Hindlimb muscle (tissue), 1 donor: Measurements from ENCODE around the gene ABCA12. TPM values are rescaled to one million over a fixed set of nuclear protein-coding genes. Genes with fewer than 3 reads are reported as not detected.
"Not testable (repeated sequence)": the region's sequence is repeated elsewhere in the genome, so short reads cannot be mapped to it uniquely, and the experiment has no call there.

Experiments used
- DNase-seq: peaks from one replicate; pipeline ENCODE4 v3.0.0-alpha.2; 2013
- polyA plus RNA-seq: library from polyadenylated mRNA; unstranded; fragments of 120-200 nt; gene quantifications from one replicate; pipeline ENCODE4 v1.2.1, GENCODE V29; 2013; ENCODE audit not compliant: insufficient read length

The ABCA12 gene, protein sequence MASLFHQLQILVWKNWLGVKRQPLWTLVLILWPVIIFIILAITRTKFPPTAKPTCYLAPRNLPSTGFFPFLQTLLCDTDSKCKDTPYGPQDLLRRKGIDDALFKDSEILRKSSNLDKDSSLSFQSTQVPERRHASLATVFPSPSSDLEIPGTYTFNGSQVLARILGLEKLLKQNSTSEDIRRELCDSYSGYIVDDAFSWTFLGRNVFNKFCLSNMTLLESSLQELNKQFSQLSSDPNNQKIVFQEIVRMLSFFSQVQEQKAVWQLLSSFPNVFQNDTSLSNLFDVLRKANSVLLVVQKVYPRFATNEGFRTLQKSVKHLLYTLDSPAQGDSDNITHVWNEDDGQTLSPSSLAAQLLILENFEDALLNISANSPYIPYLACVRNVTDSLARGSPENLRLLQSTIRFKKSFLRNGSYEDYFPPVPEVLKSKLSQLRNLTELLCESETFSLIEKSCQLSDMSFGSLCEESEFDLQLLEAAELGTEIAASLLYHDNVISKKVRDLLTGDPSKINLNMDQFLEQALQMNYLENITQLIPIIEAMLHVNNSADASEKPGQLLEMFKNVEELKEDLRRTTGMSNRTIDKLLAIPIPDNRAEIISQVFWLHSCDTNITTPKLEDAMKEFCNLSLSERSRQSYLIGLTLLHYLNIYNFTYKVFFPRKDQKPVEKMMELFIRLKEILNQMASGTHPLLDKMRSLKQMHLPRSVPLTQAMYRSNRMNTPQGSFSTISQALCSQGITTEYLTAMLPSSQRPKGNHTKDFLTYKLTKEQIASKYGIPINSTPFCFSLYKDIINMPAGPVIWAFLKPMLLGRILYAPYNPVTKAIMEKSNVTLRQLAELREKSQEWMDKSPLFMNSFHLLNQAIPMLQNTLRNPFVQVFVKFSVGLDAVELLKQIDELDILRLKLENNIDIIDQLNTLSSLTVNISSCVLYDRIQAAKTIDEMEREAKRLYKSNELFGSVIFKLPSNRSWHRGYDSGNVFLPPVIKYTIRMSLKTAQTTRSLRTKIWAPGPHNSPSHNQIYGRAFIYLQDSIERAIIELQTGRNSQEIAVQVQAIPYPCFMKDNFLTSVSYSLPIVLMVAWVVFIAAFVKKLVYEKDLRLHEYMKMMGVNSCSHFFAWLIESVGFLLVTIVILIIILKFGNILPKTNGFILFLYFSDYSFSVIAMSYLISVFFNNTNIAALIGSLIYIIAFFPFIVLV (N-terminal part only)
- 0.14 TPM for polyA plus RNA-seq

DNA sequence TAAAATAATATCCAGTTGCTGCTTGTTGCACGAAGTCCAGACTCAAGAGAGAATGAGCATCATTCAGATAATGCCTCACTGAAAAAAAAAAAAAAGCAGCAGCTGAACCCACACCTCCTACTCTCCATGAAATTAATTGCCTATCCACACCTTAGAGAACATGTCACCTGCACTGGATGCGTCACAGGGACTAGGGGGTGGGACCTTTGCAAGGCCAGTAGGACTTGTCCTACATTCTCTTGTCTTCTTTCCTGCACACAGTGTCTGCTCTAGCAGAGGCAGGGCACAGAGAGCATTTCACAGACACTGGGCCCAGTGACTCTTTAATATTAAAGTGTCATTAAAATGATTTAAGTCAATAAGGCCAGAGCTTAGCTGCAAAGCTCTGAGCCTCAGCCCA is at the start of gene ABCA12:
Gene ABCA12, minus strand, starts transcription at position 148 of the 400 bp plus-strand sequence. CDS start 418 bp downstream, outside the sequence.
- no peak for DNase-seq

DNA sequence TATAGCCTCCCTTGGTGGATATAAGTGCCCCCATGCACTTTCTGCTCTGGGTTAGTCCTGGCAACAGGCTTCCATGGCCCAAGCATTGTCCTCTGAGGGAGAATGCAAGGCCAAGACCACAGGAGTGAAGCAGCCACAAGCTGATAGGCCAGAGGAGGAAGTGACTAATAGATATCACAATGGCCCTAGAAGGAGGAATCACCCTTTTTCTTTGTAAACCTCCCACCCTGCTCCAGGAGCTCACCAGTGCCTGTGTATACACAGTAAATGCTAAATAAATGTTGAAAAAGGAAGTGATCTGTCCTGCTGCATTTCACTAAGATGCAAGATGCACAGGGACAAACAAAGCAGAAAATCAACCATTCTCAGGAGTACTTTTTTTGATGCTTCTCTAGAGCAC is 49.7 kb upstream of the ABCA12 start:
- no peak for DNase-seq

DNA sequence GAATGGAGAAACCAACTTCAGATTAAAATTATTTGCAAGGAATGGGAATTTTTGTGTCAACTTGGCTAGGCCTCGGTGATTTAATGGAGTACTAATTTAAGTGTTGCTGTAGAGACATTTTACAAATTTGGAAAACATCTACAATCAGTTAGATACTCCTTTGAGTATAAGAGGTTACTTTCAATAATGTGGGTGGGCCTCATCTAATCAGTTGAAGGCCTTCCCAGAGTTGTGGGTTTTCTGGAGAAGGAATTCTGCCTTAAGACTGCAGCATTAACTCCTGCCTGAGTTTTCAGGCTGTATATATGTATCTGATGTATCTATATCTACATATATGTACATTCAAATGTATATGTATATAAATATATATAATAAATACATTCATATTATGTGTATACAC is 47.6 kb upstream of the ABCA12 start:
- DNase-seq = no peak

DNA sequence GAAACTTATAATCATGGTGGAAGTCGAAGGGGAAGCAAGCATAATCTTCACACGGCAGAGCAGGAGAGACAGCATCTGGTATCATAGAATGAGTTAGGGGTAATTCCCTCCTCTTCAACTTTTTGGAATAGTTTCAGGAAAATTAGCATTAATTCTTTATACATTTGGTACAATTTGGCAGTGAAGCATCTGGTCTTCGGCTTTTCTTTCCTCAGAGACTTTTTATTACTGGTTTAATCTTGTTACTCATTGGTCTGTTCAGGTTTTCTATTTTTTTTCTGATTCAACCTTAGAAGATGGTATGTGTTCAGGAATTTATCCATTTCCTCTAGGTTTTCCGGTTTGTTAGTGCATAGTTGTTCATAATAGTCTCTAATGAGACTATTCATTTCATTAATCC is 39.7 kb upstream of the ABCA12 start:
- DNase-seq = no peak

DNA sequence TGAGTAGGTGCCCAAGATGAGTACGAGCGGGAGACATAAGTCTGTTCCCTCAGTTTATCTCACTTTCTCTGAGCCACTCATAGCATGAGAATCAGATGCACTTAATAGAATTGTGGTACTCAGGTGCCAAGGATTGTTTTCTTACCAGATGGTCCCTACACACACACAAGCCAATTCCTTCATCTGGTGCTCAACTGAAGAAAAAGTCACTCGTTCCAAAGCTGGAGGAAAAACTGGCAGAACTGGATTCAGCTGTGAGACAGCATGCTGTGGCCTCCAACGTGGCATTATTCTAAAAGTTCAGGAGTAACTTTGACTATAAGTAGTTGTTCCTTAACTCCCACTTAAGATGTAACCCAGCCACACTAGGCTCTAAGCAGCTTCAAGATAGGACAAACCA is 33.4 kb upstream of the ABCA12 start:
- no peak for DNase-seq

DNA sequence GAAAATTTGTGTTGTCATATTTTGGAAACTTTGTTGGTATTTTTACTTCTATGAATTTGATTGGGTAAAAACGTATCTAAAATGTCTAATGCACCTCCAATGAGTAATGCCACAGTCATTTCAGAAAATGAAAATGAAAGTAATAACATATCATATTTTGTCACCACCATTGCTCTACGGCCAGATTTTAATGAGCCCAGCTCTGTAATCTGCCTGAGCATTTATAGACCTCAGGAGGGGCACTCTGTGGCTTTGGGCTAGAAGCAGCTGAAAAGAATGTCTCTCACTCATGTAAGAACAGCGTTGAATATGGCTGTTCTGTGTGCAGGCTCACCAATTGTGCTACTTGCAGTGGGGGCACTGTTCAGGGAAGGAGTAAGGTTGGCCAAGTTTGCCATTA is 32.7 kb upstream of the ABCA12 start:
- no peak for DNase-seq

DNA sequence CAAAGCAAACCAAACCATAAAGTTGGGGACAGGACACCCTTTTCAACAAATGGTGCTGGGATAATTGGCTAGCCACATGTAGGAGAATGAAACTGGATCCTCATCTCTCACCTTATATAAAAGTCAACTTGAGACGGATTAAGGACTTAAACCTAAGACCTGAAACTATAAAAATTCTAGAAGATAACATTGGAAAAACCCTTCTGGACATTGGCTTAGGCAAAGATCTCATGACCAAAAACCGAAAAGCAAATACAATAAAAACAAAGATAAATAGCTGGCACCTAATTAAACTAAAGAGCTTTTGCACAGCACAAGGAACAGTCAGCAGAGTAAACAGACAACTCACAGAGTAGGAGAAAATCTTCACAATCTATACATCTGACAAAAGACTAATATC is 28.1 kb upstream of the ABCA12 start:
- DNase-seq = not testable (repeated sequence)

DNA sequence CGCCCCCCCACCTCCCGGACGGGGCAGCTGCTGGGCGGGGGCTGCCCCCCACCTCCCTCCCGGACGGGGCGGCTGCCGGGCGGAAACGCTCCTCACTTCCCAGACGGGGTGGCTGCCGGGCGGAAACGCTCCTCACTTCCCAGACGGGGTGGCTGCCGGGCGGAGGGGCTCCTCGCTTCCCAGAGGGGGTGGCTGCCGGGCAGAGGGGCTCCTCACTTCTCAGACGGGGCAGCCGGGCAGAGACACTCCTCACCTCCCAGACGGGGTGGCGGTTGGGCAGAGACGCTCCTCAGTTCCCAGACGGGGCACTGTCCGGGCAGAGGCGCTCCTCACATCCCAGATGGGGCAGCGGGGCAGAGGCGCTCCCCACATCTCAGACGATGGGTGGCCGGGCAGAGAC is 24.9 kb upstream of the ABCA12 start:
- not testable (repeated sequence) for DNase-seq

DNA sequence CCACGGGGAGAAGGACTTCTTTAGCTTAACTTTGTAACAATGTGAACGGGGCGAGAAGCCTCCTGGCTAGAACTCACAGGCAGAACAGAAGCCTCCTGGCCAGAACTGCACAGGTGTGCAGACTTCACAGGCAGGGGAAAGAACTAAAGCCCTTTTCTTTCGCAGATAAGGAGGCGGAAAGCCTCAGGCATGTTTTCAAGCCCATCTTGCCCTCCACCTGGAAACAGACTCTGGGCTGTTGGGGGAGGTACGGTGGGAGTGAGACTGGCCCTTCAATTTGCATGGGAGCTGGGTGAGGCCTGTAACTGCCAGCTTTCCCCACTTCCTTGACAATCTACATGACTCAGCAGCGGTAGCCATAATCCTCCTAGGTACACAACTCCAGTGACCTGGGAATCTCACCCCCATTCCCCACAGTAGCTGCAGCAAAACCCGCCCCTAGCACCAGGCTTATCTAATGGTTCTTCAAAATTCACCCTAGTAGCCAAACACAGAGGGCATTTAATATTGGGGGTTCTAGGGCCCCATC is 22.9 kb upstream of the ABCA12 start:
- no peak for DNase-seq

DNA sequence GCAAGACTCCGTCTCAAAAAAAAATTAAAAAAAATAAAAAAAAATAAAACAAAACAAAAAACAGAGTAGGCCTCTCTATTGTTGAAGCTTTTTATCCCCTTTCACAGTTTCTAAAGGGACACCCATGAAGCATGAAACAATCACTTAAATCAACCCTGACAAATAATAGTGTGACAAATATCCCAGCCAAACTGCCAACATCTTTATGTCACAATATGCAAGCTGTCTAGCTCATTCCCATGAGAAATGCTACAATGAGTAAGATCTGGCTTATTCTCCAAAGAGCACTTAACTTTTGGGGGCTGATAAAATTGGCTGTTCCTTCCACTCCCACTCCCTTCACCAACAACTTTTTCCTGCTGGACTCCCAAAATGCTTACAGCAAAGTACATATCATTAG is 21.7 kb upstream of the ABCA12 start:
- DNase-seq = no peak

DNA sequence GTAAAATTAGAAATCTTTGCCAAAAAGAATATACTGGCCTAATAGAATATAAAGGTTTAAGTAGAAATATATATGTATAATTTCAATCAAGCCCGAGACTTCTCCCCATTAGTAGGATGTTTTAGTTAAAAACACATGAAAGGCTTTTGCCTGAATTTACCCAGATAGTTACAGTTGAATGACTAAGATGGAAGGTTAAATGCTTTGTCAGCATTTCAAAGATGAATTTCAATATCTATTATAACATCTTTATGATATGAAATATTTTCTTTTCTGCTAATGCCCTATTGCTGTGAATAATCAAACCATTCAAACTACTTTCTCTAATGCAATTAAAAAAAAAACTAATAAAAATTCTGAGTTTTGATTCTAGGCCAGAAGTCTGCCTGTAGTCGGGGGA is 18.0 kb upstream of the ABCA12 start:
- no peak for DNase-seq

DNA sequence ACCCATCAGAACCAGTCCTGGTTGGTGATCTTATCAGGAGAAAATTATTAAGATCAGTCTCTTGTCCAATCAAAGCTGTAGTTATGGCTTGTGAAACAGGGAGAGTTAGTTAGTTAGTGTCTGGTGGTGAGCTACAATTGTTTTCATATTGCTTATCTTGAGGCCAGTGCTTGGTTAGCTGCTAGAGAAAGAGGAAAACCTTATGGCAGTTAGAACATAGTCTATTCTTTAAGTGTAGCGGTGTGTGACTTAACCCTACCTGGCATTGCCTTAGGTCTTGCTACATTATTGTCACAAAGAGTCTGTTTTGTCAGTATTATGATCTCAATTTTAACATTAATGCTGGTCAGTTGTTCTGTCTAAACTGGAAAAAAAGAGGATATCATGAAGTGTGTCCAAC is 11.5 kb upstream of the ABCA12 start:
- DNase-seq = no peak

DNA sequence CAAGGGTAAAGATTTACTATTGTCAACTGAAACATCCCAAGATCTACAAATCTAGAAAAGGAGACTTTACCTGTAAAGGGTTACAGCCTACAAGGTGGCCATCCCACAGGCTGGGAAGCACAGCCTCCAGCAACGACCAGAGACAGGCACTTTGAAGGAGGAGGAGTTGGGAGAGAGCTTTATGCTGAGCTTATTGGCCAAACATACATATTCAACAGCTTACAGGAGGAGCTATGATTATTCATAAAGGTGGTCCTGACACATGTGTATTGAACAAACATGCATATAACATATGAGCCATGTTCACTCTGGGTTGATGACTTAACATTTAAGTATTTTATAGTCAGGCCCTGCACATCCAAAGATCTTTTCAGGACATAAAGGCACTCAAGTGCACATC is 11.1 kb upstream of the ABCA12 start:
- DNase-seq = no peak

DNA sequence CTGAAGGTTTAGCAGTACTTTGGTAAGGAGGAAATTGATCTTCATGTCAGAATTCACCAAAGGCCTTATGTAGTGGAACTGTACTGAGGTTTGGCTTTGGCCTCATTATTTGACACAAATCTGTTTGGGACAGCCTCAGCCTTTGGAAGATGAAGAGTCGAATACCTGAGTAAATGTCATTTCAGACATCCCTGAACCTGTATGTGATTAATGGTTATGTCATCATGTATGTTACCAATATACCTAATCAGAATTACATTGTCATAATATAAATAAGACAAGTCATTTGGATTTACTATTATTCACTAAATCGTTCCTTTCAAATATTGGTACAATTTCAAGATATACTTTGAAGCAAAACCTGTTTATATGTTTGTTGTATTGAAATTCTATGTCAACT is 10.6 kb upstream of the ABCA12 start:
- DNase-seq = no peak

DNA sequence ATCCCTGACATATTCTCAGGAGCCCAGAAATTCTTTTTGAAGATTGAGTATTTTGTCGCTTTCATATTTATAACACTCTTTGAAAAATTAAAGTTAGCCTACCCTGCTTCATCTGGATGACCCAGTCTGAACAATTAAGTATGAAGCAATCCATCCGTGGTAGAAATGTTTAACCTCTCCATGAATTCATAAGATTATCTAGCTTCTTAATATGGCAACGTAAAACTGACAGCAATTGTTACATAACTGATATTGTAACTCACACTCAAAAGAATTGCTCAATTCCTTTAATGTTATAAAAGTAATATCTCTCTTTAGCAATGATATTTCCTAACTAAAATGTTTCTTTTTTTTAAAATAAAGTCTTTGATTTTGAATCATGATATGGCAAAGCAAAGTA is 7.2 kb upstream of the ABCA12 start:
- DNase-seq = no peak

DNA sequence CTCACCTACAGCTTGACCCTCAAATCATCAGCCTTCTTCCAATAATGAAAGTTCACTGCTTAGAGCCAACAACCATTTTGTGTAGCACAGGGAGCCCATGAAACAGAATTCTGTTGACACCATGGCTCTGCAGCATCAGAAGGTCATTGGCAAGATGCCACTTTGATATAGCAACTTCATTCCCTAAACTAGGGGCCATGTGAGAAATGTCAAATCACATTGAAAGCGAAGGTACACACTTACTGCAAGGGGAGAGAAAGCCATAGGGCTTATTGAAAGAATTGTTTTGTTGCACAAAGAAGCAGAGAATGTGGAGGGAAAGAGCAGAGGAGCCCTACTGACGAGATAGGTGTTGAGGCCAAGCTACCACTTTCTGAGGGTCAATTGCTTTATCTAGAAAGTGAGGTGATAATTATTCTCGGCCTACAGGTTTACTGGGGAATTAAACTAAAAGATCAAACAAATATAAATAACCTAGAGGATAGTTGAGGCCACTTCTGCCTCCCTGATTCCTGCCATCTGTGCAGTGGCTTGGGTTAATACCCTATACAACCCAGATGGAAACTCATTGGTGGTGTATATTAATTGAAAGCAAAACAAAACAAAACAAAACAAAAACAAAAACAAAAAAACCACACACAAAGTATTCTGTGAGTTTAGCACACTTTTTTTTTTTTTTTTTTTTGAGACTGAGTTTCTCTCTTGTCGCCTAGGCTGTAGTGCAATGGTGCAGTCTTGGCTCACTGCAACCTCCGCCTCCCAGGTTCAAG is 5.9 kb upstream of the ABCA12 start:
- DNase-seq = no peak

DNA sequence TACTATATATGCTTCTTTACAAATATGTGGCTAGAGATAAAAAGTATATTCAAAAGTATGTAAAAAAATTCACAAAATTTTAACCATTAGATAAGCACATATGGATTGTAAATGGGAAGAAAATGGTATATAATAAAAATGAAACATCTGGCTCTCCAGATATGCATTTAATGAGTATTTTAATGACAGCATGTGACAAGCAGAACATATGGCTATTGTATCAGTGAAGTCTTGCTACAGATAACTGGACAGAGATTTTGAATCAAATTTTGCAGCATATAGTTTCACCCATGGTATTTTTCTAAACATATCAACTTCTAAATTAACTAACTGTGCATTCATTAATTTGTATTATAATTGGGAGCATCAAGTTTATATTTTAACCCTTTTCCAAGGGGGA is 5.0 kb upstream of the ABCA12 start:
- DNase-seq = no peak

DNA sequence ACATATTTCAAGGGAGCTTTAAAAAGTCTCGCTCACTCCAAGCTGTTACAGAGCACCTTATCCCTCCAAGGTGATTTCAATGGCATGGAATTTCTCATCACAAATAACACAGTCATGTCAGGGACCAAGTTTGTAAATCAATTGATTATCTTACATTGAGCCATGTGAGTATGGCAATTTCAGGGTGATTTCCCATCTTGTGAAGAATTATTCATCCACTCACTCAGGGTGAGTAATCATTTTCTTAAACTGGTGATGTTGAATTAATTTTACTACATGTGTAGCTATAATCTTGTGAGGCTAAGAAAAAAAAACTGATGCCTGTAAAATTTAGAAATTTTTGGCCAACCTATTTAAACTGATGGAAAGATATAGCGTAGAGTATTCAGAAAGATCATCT is 3.3 kb upstream of the ABCA12 start:
- no peak for DNase-seq

DNA sequence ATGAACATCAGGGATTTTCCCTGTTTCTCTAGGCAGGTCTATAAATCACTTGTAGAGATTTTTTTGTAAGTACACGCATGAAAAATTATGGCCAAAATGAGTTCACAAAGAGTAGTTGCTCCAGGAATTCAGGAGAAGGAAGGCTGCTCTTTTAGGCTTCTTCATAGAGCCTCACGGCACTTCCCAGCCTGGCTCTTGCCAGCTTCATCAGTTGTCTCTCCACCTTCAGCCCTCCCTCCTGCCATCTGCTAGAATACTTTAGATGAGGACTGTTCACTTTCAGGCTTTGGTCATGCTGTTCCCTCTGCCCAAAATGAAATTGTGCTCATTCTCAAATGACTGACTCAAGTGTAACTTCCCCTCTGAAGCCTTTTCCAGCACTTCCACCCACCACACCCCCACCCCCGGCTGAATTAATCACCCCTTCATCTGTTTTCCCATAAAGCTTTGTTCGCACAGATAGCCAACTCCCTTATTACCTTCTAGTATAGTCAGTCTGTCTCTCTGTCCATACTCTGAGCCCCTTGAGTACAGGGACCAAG is 1.8 kb upstream of the ABCA12 start:
- DNase-seq = no peak

DNA sequence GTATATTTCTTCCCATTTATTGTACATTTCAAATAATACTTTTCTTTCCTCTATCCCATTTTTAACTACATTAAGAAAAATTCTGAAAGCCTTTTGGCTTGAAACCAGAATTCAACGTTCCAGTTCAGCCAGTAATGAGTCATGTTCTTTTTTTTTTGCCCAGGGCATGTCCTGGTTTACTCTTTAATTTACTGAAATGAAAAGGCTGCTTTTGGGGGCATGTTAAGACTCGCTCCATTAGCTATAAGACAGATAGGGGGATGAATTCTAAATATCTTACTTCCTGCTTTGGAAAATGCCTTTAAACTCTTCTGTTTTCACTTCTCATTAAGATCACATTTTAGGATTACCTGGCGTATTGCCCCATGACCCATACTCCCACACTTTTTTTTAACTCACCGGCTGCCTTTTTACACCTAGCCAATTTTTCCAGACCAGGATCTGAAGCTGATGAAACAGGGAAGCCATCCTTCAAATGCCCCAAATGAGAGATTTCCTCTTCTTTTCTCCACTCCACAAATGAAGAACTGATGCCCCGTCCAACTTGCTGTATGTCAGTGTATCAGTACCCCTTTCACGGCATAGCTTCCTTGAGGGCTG is 585 bp downstream of the ABCA12 start:
- no peak for DNase-seq

DNA sequence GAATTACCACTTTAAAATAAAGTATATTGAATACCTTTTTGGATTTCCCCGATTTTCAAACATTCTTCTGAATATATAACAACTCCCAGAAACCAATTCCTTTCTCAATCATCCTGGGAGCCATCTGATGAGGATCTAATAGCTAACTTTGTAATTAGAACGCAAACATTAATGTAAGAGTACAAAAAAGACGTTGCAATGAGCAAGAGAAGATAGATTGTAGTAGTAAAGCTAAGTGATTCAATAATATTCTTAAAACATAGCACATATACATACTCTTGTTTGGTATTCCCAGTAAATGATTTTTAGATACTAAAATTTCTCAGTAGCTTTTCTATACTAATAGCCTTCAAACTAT is 1.1 kb downstream of the ABCA12 start:
- no peak for DNase-seq
